Lung (tissue), 12 donors: ENCODE data around the gene ING3. TPM values are rescaled to one million over a fixed set of nuclear protein-coding genes. Genes with fewer than 3 reads are reported as not detected.

ENCODE experiments used
- ATAC-seq: fragments of 200-7000 bp; cut with Tn5 transposase; one replicate; pipeline ENCODE4 v1.9.1; 2020; ENCODE audit warnings: moderate number of reproducible peaks; ENCODE audit not compliant: insufficient read depth, low FRiP score
- DNase-seq, 3 donors: peaks; one replicate each; pipeline ENCODE4 v3.0.0-alpha.2; 2013 to 2017
- H3K27ac ChIP-seq, 2 donors: one replicate each; pipeline ENCODE4 v1.5.1; 2013; ENCODE audit warnings: mild to moderate bottlenecking in 2 of 2, moderate library complexity in 2 of 2, control low read depth in 1 of 2, inconsistent platforms in 1 of 2, low read depth in 1 of 2, low read length in 1 of 2
- H3K27me3 ChIP-seq, 3 donors: one replicate each; pipeline ENCODE4 v1.5.1; 2013; ENCODE audit warnings: low read length in 2 of 3; ENCODE audit not compliant: control insufficient read depth in 3 of 3, insufficient read depth in 3 of 3
- H3K36me3 ChIP-seq, 4 donors: one replicate each; pipeline ENCODE4 v1.5.1; 2013; ENCODE audit warnings: low read length in 4 of 4, mild to moderate bottlenecking in 1 of 4, moderate library complexity in 1 of 4; ENCODE audit not compliant: control insufficient read depth in 4 of 4, insufficient read depth in 4 of 4
- H3K4me1 ChIP-seq, 5 donors: one replicate each; pipeline ENCODE4 v1.5.1; 2013; ENCODE audit warnings: low read length in 5 of 5, mild to moderate bottlenecking in 2 of 5, moderate library complexity in 1 of 5; ENCODE audit not compliant: control insufficient read depth in 5 of 5, insufficient read depth in 5 of 5
- H3K4me3 ChIP-seq: one replicate; pipeline ENCODE4 v1.5.1; 2013; ENCODE audit warnings: mild to moderate bottlenecking, control low read depth, moderate library complexity
- H3K9ac ChIP-seq, 2 donors: one replicate each; pipeline ENCODE4 v1.5.1; 2013; ENCODE audit warnings: low read length in 2 of 2, control low read depth in 1 of 2; ENCODE audit not compliant: insufficient read depth in 1 of 2
- H3K9me3 ChIP-seq, 4 donors: one replicate each; pipeline ENCODE4 v1.5.1; 2013; ENCODE audit warnings: low read length in 3 of 4, mild to moderate bottlenecking in 1 of 4, moderate library complexity in 1 of 4; ENCODE audit not compliant: control insufficient read depth in 4 of 4, insufficient read depth in 3 of 4
- CTCF ChIP-seq: IDR thresholded peaks from 2 replicates; pipeline ENCODE4 v1.5.1; 2012; ENCODE audit warnings: mild to moderate bottlenecking; ENCODE audit errors: control extremely low read depth, extremely low read depth
- WGBS, 2 donors: extraction: QIAGEN DNeasy Blood & Tissue Kit; methylation state at CpG; one replicate each; pipeline ENCODE4 v1.1.7; 2013; 5-methylcytosine and 5-hydroxymethylcytosine counted together
- polyA plus RNA-seq, 2 donors: library from polyadenylated mRNA; stranded (reverse); fragments of 200-250 nt; gene quantifications; one replicate each; pipeline ENCODE4 v1.2.1, GENCODE V29; 2013
- total RNA-seq, 2 donors: library from RNA; depleted of rRNA in 1 of 2; stranded (reverse); fragments of >200 nt in 1 of 2; gene quantifications; one replicate each; pipeline ENCODE4 v1.2.1, GENCODE V29; 2014 to 2021
- donor health status: control.
- donor health status: control.
- donor health status: Bipolar disorder and iron deficiency.
- donor health status: healthy.
- donor health status: DM: yes; HTN: yes; CAD: no.

ING3 gene
- total and polyA plus RNA-seq, 4 donors, result 8.6 to 24.9 (median 14.2) TPM

GRCh38 chr7:121001234-121001906, 50.8 kb downstream of the ING3 start:
- TF ChIP-seq CTCF, result no peak
- H3K36me3 ChIP-seq, result no peaks in the 10 kb centered on the region
- no peaks in the 10 kb centered on the region for H3K9me3 ChIP-seq
- peaks cover 0 to 42% (median 5%) of the 10 kb centered on the region in 5 donors for H3K4me1 ChIP-seq
- no peak for ATAC-seq
- 77 to 95% methylated on average over 3 of the region's 3 CpGs for WGBS, 2 donors
- no peak overlapping the region for H3K27ac ChIP-seq
- no peak for DNase-seq
- no peaks in the 10 kb centered on the region for H3K27me3 ChIP-seq
- no peak overlapping the region for H3K9ac ChIP-seq
- H3K4me3 ChIP-seq, result no peak overlapping the region

- Histone ChIP-seq H3K36me3 (no peaks in the 10 kb centered on the region), H3K27ac (no peak overlapping the region), H3K9me3 (no peaks in the 10 kb centered on the region), H3K9ac (no peak overlapping the region), H3K4me1 (peaks cover 0 to 45% (median 0%) of the 10 kb centered on the region in 5 donors), H3K27me3 (no peaks in the 10 kb centered on the region), H3K4me3 (no peak overlapping the region)
- 59 to 66% methylated on average over 2 of the region's 2 CpGs for WGBS, 2 donors
- no peak for DNase-seq
- ATAC-seq, result no peak
- TF ChIP-seq CTCF, result no peak
Measured at GRCh38 chr7:121002048-121002756, 51.6 kb downstream of the ING3 start.

- DNase-seq, result no peak
- H3K4me1 ChIP-seq, result peaks cover 0 to 47% (median 0%) of the 10 kb centered on the region in 5 donors
- no peak for ATAC-seq
- H3K4me3 ChIP-seq, result no peak overlapping the region
- peak overlapping the region in 1 of 2 donors; percentile 33 for H3K27ac ChIP-seq
- H3K36me3 ChIP-seq, result no peaks in the 10 kb centered on the region
- no peak for TF ChIP-seq CTCF
- H3K9me3 ChIP-seq, result no peaks in the 10 kb centered on the region
- H3K9ac ChIP-seq, result no peak overlapping the region
- WGBS, 2 donors, result 85 to 86% methylated on average over 5 of the region's 5 CpGs
- H3K27me3 ChIP-seq, result no peaks in the 10 kb centered on the region
Measured at GRCh38 chr7:121002757-121003200, 52.2 kb downstream of the ING3 start.
